Measurements from ENCODE around the gene RBM26. TPM values are rescaled to one million over a fixed set of nuclear protein-coding genes. Genes with fewer than 3 reads are reported as not detected.

Gene RBM26
- total RNA-seq, 1 donor, result 48.0 TPM

GRCh38 chr13:79409828-79410227, 3.8 kb upstream of the RBM26 start:
- TF ChIP-seq, protein P1, sequence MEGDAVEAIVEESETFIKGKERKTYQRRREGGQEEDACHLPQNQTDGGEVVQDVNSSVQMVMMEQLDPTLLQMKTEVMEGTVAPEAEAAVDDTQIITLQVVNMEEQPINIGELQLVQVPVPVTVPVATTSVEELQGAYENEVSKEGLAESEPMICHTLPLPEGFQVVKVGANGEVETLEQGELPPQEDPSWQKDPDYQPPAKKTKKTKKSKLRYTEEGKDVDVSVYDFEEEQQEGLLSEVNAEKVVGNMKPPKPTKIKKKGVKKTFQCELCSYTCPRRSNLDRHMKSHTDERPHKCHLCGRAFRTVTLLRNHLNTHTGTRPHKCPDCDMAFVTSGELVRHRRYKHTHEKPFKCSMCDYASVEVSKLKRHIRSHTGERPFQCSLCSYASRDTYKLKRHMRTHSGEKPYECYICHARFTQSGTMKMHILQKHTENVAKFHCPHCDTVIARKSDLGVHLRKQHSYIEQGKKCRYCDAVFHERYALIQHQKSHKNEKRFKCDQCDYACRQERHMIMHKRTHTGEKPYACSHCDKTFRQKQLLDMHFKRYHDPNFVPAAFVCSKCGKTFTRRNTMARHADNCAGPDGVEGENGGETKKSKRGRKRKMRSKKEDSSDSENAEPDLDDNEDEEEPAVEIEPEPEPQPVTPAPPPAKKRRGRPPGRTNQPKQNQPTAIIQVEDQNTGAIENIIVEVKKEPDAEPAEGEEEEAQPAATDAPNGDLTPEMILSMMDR (IDR thresholded peaks at IDR 0.05; ENCODE audit: insufficient read depth, low read length), result no peak
- DNase-seq (ENCODE audit: low read depth), result no peak
- no peak overlapping the region for H3K4me3 ChIP-seq (ENCODE audit: low read depth, low read length)

DNA sequence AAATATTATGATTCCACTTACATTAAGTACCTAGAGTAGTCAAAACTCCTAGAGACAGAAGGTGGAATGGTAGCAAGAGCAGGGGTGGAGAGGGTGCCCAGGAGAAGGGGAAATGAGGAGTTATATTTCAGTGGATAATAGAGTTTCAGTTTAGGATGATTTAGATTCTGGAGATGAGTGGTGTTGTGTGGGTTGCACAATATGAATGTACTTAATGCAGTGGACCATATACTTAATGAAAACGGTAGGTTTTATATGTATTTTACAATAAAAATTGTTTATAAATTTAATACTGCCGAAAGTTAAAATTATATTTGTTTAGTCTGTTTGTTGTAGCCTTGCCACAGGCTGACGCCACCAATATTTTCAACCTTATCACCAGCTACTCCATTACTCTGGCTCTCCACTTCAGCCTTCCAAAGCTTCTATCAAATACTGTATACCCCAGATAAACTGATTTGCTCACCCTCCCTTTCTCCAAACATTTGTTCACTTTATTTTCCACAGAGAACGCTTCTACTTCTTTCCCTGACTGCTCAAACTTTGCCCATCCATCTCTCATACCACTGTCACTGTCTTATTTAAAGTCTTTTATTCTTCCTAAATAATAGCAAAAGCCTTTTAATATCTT, 1.4 kb upstream of the RBM26 start:
- TF ChIP-seq, protein P1 (IDR thresholded peaks at IDR 0.05; ENCODE audit: insufficient read depth, low read length), result no peak
- H3K4me3 ChIP-seq (ENCODE audit: low read depth, low read length), result no peak overlapping the region
- no peak for DNase-seq (ENCODE audit: low read depth)

GRCh38 chr13:79406597-79406908, 498 bp upstream of the RBM26 start:
- no peak for DNase-seq (ENCODE audit: low read depth)
- H3K4me3 ChIP-seq (ENCODE audit: low read depth, low read length), result peak overlapping the region; percentile 82
- TF ChIP-seq, protein P1 (IDR thresholded peaks at IDR 0.05; ENCODE audit: insufficient read depth, low read length), result no peak

DNA sequence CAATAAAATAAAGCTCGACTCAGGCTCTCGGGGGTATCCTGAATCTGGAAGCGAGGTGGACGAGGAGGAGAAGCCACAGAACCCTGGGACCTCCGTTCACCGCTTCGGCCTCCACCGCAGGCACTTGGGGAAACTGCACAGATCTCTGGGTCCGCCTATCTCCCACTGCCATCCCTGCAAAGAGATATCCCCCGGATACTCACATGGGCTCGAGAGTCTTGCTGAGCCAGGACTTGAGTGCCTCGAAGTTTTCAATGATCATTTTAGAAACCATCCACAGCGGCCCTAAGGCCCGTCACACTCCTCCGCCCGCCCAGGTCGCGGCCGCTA, 589 bp downstream of the RBM26 start:
- TF ChIP-seq, protein P1 (IDR thresholded peaks at IDR 0.05; ENCODE audit: insufficient read depth, low read length), result no peak
- H3K4me3 ChIP-seq (ENCODE audit: low read depth, low read length), result peak overlapping the region; percentile 82
- no peak for DNase-seq (ENCODE audit: low read depth)

GRCh38 chr13:79404985-79405384, 1.1 kb downstream of the RBM26 start:
- TF ChIP-seq, protein P1 (IDR thresholded peaks at IDR 0.05; ENCODE audit: insufficient read depth, low read length), result no peak
- peak overlapping the region; percentile 82 for H3K4me3 ChIP-seq (ENCODE audit: low read depth, low read length)
- no peak for DNase-seq (ENCODE audit: low read depth)

- H3K4me3 ChIP-seq (ENCODE audit: low read depth, low read length), result peak overlapping the region; percentile 82
- no peak for DNase-seq (ENCODE audit: low read depth)
- TF ChIP-seq, protein P1 (IDR thresholded peaks at IDR 0.05; ENCODE audit: insufficient read depth, low read length), result no peak
These were observed 1.7 kb downstream of the RBM26 start for GRCh38 chr13:79404361-79404760.

GRCh38 chr13:79403113-79403512, 2.9 kb downstream of the RBM26 start:
- TF ChIP-seq, protein P1 (IDR thresholded peaks at IDR 0.05; ENCODE audit: insufficient read depth, low read length), result no peak
- H3K4me3 ChIP-seq (ENCODE audit: low read depth, low read length), result peak overlapping the region; percentile 82
- no peak for DNase-seq (ENCODE audit: low read depth)
